HepG2 (cell line): ENCODE results near the gene THOC1.

ENCODE experiments used
- CTCF ChIP-seq: sonication (generic); formaldehyde crosslinking; IDR thresholded peaks from 2 replicates; pipeline ENCODE4 v1.5.0; 2020; ENCODE audit warnings: mild to moderate bottlenecking, missing genetic modification reagents, moderate library complexity
- FOSL1 ChIP-seq: sonication (generic); formaldehyde crosslinking; IDR thresholded peaks from 2 replicates; pipeline ENCODE4 v1.9.0; 2021; ENCODE audit warnings: missing genetic modification reagents, borderline replicate concordance
- HBP1 ChIP-seq: IDR thresholded peaks from 2 replicates; pipeline ENCODE4 v1.6.1; 2016; ENCODE audit warnings: low read depth, control low read depth
- NONO ChIP-seq, 2 experiments: fragments of 450-650 bp in 1 of 2; sonication (generic) in 1 of 2; formaldehyde crosslinking in 1 of 2; IDR thresholded peaks in 1 of 2; conservative IDR thresholded peaks in 1 of 2; 2 replicates each; pipeline versions ENCODE4 v1.6.1 to v1.8.0; 2017 to 2022; ENCODE audit warnings: mild to moderate bottlenecking in 1 of 2, missing genetic modification reagents in 1 of 2, moderate library complexity in 1 of 2
- POLR2AphosphoS2 ChIP-seq: IDR thresholded peaks from 2 replicates; pipeline ENCODE4 v1.6.1; 2011; ENCODE audit warnings: low read depth, low read length, improper control_type of control experiment
- RAD51 ChIP-seq: fragments of 450-650 bp; IDR thresholded peaks from 2 replicates; pipeline ENCODE4 v1.6.1; 2016; ENCODE audit warnings: borderline replicate concordance
- SOX6 ChIP-seq, 2 experiments: fragments of 450-650 bp in 1 of 2; sonication (generic) in 1 of 2; formaldehyde crosslinking in 1 of 2; IDR thresholded peaks; 2 replicates each; pipeline versions ENCODE4 v1.4.0 to v1.6.1; 2017 to 2020; ENCODE audit warnings: antibody characterized with exemption in 1 of 2, mild to moderate bottlenecking in 1 of 2, missing genetic modification reagents in 1 of 2
- SRF ChIP-seq: IDR thresholded peaks from 2 replicates; pipeline ENCODE4 v1.6.1; 2011; ENCODE audit warnings: mild to moderate bottlenecking, low read depth, low read length, moderate library complexity
- UBTF ChIP-seq: sonication (generic); formaldehyde crosslinking; IDR thresholded peaks from 2 replicates; pipeline ENCODE4 v1.4.0; 2020; ENCODE audit warnings: mild to moderate bottlenecking, missing genetic modification reagents
- ZFP36L2 ChIP-seq: sonication (generic); formaldehyde crosslinking; IDR thresholded peaks from 2 replicates; pipeline ENCODE4 v1.4.0; 2020; ENCODE audit warnings: missing genetic modification reagents
- ZNF350 ChIP-seq: sonication (generic); formaldehyde crosslinking; IDR thresholded peaks from 2 replicates; pipeline ENCODE4 v1.4.0; 2020; ENCODE audit warnings: mild to moderate bottlenecking, low read depth, missing genetic modification reagents, borderline replicate concordance
- ZNF432 ChIP-seq: sonication (generic); formaldehyde crosslinking; IDR thresholded peaks from 2 replicates; pipeline ENCODE4 v1.5.0; 2020; ENCODE audit warnings: missing genetic modification reagents, mild to moderate bottlenecking, borderline replicate concordance

DNA sequence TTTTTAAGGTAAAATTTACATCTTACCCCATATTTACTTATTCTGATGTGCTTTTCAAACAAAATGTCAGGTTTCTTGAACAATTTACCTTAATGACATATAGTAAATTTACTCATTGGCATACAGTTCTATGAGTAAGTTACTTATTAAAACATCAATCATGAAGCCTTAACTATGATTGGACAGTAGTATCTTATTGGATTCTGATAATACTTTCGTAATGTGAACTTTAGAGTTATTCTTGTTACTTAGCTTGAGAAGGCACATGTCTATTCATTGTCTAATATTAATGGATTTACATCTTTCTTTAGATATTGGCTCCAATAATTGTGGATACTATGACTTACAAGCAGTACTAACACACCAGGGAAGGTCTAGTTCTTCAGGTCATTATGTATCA lies 57.8 kb downstream of the THOC1 start:
- no peak for TF ChIP-seq POLR2AphosphoS2
- TF ChIP-seq ZNF350 = no peak
- no peak for TF ChIP-seq RAD51
- TF ChIP-seq SRF = no peak
- no peak for TF ChIP-seq ZFP36L2
- no peak for TF ChIP-seq FOSL1
- TF ChIP-seq ZNF432 (CRISPR knock-in tag) = no peak
- no peak for TF ChIP-seq NONO (IDR thresholded peaks at IDR 0.05)
- TF ChIP-seq NONO (CRISPR knock-in tag; conservative IDR thresholded peaks at IDR 0.05) = no peak
- no peak for TF ChIP-seq UBTF (CRISPR knock-in tag)
- no peak for TF ChIP-seq HBP1 (CRISPR knock-in tag)
- TF ChIP-seq SOX6 (IDR thresholded peaks at IDR 0.05) = no peak
- no peak for TF ChIP-seq SOX6 (CRISPR knock-in tag; IDR thresholded peaks at IDR 0.05)
- TF ChIP-seq CTCF (CRISPR knock-in tag) = no peak
